HepG2 (cell line): ENCODE data around the gene BCL2L2. TPM values are rescaled to one million over a fixed set of nuclear protein-coding genes. Genes with fewer than 3 reads are reported as not detected.

Experiments
- CENPT ChIP-seq: sonication (generic); formaldehyde crosslinking; IDR thresholded peaks from 2 replicates; pipeline ENCODE4 v1.8.0; 2022; ENCODE audit warnings: low read depth, mild to moderate bottlenecking, moderate library complexity, missing genetic modification reagents
- E2F1 ChIP-seq: sonication (generic); formaldehyde crosslinking; IDR thresholded peaks from 2 replicates; pipeline ENCODE4 v1.5.0; 2020; ENCODE audit warnings: missing genetic modification reagents
- HIVEP1 ChIP-seq: sonication (generic); formaldehyde crosslinking; IDR thresholded peaks from 2 replicates; pipeline ENCODE4 v1.4.0; 2020; ENCODE audit warnings: mild to moderate bottlenecking, missing genetic modification reagents
- HOXA7 ChIP-seq: sonication (generic); formaldehyde crosslinking; IDR thresholded peaks from 2 replicates; pipeline ENCODE4 v1.8.1; 2022; ENCODE audit warnings: mild to moderate bottlenecking, missing genetic modification reagents, moderate library complexity
- KDM1A ChIP-seq: IDR thresholded peaks from 2 replicates; pipeline ENCODE4 v1.6.1; 2016; ENCODE audit warnings: missing compliant biosample characterization
- NONO ChIP-seq, 2 experiments: fragments of 450-650 bp in 1 of 2; sonication (generic) in 1 of 2; formaldehyde crosslinking in 1 of 2; IDR thresholded peaks in 1 of 2; conservative IDR thresholded peaks in 1 of 2; 2 replicates each; pipeline versions ENCODE4 v1.6.1 to v1.8.0; 2017 to 2022; ENCODE audit warnings: mild to moderate bottlenecking in 1 of 2, missing genetic modification reagents in 1 of 2, moderate library complexity in 1 of 2
- PRDM10 ChIP-seq: sonication (generic); formaldehyde crosslinking; IDR thresholded peaks from 2 replicates; pipeline ENCODE4 v1.4.0; 2020; ENCODE audit warnings: low read depth, missing genetic modification reagents
- PRPF4 ChIP-seq: fragments of 200-400 bp; formaldehyde crosslinking; IDR thresholded peaks from 2 replicates; pipeline ENCODE4 v1.6.1; 2016; ENCODE audit warnings: low read length, low read depth; ENCODE audit not compliant: poor library complexity, severe bottlenecking
- STAT5B ChIP-seq: sonication (generic); formaldehyde crosslinking; IDR thresholded peaks from 2 replicates; pipeline ENCODE4 v1.4.0; 2020; ENCODE audit warnings: missing genetic modification reagents
- ZBTB2 ChIP-seq: sonication (generic); formaldehyde crosslinking; IDR thresholded peaks from 2 replicates; pipeline ENCODE4 v1.8.0; 2022; ENCODE audit warnings: low read depth, missing genetic modification reagents
- ZBTB7B ChIP-seq: sonication (generic); formaldehyde crosslinking; IDR thresholded peaks from 2 replicates; pipeline ENCODE4 v1.4.0; 2020; ENCODE audit warnings: missing genetic modification reagents
- ZFP62 ChIP-seq: sonication (generic); formaldehyde crosslinking; IDR thresholded peaks from 2 replicates; pipeline ENCODE4 v1.4.0; 2020; ENCODE audit warnings: missing genetic modification reagents
- ZNF10 ChIP-seq: sonication (generic); formaldehyde crosslinking; IDR thresholded peaks from 2 replicates; pipeline ENCODE4 v1.4.0; 2020; ENCODE audit warnings: mild to moderate bottlenecking, low read depth, missing genetic modification reagents, borderline replicate concordance
- ZNF251 ChIP-seq: sonication (generic); formaldehyde crosslinking; IDR thresholded peaks from 2 replicates; pipeline ENCODE4 v1.9.0; 2021; ENCODE audit warnings: mild to moderate bottlenecking, missing genetic modification reagents
- ZNF414 ChIP-seq: sonication (generic); formaldehyde crosslinking; IDR thresholded peaks from 2 replicates; pipeline ENCODE4 v1.5.0; 2020; ENCODE audit warnings: missing genetic modification reagents
- ZNF720 ChIP-seq: sonication (generic); formaldehyde crosslinking; IDR thresholded peaks from 2 replicates; pipeline ENCODE4 v1.4.0; 2020; ENCODE audit warnings: missing genetic modification reagents
- ZNF781 ChIP-seq: sonication (generic); formaldehyde crosslinking; IDR thresholded peaks from 2 replicates; pipeline ENCODE4 v1.5.1; 2020; ENCODE audit warnings: borderline replicate concordance, mild to moderate bottlenecking, missing genetic modification reagents; ENCODE audit errors: not compliant biosample characterization
- ZXDC ChIP-seq: sonication (generic); formaldehyde crosslinking; IDR thresholded peaks from 2 replicates; pipeline ENCODE4 v1.5.0; 2020; ENCODE audit warnings: mild to moderate bottlenecking, missing genetic modification reagents
- polyA plus RNA-seq, 8 experiments: library from polyadenylated mRNA; depleted of rRNA in 3 of 8; stranded (reverse) in 7 of 8; unstranded in 1 of 8; fragments of >200 nt; fragmentation: Illumina TruSeq in 4 of 8; extraction: Trizol in 4 of 8; gene quantifications; 2 replicates each; pipeline versions ENCODE4 v1.2.1 to v1.2.3, GENCODE V29; 2011 to 2016; ENCODE audit warnings: low read depth in 4 of 8, missing spikeins in 1 of 8, mixed read lengths in 1 of 8; ENCODE audit not compliant: insufficient read depth in 1 of 8
- total RNA-seq, 5 experiments: library from RNA; depleted of rRNA; stranded (reverse); fragments of >200 nt; fragmentation: Illumina TruSeq; extraction: Trizol; gene quantifications; 2 replicates each; pipeline ENCODE4 v1.2.3, GENCODE V29; 2016; ENCODE audit warnings: low read depth in 1 of 5

Gene BCL2L2
- total and polyA plus RNA-seq, 2 of the 13 experiments (the other 11 are each of a cell fraction or from before 2014, with no cell fraction given): 28.1 to 49.8 TPM

GRCh38 chr14:23302290-23303225 is 4.1 kb upstream of the BCL2L2 start, which contains the start of gene PPP1R3E (continued):
- TF ChIP-seq PRDM10 (peak; percentile 76; the same call in 1 of the 2 replicates), STAT5B (CRISPR knock-in tag) (peak; percentile 94), ZFP62 (CRISPR knock-in tag) (no peak), ZNF251 (CRISPR knock-in tag) (no peak; the same call in 1 of the 2 replicates), ZNF10 (CRISPR knock-in tag) (0 out of 2 replicates have a peak, but pooled peaks have one; percentile 51), HIVEP1 (CRISPR knock-in tag) (peak; percentile 87), ZBTB7B (CRISPR knock-in tag) (peak; percentile 88), ZXDC (no peak), ZNF720 (CRISPR knock-in tag) (peak; percentile 51; the same call in 1 of the 2 replicates), ZBTB2 (no peak), ZNF781 (CRISPR knock-in tag) (no peak), E2F1 (CRISPR knock-in tag) (no peak; the same call in 1 of the 2 replicates), PRPF4 (no peak), KDM1A (CRISPR knock-in tag) (0 out of 2 replicates have a peak, but pooled peaks have one; percentile 41), CENPT (CRISPR knock-in tag) (peak; percentile 91; the same call in 1 of the 2 replicates), ZNF414 (CRISPR knock-in tag) (no peak), HOXA7 (no peak), NONO (IDR thresholded peaks at IDR 0.05) (no peak), NONO (CRISPR knock-in tag; conservative IDR thresholded peaks at IDR 0.05) (no peak)
